ENCODE results near the gene DCTPP1.
"Not testable (repeated sequence)": the region's sequence is repeated elsewhere in the genome, so short reads cannot be mapped to it uniquely, and the experiment has no call there.

The DCTPP1 gene

DNA sequence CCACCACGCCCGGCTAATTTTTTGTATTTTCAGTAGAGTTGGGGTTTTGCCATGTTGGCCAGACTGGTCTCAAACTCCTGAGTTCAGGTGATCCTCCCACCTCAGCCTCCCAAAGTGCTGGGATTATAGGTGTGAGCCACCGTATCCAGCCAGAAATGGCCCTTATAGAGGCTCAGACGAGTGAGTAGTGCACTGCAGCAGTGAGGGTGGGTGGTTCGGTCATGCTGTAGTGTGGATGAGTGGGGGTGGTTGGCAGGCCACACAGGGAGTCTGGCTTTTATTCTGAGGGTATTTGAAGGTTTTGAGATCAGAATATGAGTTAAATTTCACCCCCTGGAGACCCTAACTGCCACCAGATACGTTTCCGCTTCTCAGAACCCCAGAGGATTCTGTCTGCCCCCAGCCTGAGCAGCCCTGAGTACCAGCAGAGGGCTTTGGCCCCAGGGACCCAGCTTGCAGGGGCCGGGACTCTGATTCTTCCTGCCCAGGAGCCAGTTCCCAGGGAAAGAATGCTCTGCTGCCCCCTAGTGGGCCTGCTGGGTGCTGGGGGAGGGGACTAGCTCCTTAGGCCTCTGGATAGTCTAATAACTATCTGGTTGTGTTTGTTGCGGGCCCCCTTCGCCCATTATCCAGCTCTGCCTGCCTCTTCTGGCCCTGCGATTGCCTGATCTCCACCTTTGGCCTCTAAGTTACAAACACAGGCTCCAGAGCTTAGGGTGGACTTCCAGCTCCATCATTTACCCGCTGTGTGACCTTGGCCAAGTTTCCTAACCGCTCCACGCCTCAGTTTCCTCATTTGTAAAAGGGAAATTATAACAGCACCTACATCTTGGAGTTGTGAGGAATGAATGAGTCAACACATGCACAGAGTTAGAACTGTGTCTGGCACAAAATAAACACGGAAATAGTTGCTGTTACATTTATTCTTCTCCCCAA is 20.4 kb downstream of the DCTPP1 start:
- peak; percentile 64 for DNase-seq

DNA sequence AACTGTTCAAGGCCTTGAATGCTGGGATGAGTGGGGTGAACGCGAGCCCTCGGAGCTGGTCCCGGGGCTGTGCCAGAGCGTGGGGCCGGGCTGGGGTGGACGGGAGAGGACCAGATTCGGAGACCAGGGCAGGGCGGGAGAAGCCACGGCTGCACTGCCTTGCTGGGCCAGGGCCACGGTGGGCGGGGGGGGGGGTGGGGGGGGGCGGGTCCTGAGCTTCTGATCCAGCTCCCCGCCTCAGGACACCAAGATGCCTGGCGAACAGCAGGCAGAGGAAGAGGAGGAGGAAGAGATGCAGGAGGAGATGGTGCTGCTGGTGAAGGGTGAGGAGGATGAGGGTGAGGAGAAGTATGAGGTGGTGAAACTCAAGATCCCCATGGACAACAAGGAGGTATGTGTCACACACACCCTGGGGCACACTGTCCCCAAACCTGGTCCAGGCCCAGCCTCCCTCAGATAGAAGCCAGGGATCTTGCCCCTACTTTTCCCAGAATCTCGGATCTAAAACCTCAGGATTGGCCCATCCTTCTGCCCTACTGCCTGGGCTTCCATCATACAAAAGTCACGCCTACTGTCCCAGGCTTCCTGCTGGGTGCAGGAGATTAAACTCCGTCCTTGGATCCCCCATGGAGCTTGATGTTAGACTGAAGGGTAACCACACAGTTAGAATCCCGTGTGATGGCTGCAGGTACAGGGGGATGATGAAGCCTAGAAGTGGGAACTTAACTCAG is 21.9 kb downstream of the DCTPP1 start:
- no peak for DNase-seq

GRCh38 chr16:30407102-30407803 is 22.6 kb downstream of the DCTPP1 start, which contains the start of gene ZNF771:
ZNF771 (plus strand) TSS chr16:30407606; CDS start chr16:30408054, 448 bp downstream.
- peak; percentile 65 for DNase-seq

- no peak for DNase-seq
Observed at GRCh38 chr16:30406795-30407101, 23.1 kb downstream of the DCTPP1 start.

- no peak for DNase-seq
Observed at GRCh38 chr16:30401768-30402425, 27.9 kb downstream of the DCTPP1 start.

DNA sequence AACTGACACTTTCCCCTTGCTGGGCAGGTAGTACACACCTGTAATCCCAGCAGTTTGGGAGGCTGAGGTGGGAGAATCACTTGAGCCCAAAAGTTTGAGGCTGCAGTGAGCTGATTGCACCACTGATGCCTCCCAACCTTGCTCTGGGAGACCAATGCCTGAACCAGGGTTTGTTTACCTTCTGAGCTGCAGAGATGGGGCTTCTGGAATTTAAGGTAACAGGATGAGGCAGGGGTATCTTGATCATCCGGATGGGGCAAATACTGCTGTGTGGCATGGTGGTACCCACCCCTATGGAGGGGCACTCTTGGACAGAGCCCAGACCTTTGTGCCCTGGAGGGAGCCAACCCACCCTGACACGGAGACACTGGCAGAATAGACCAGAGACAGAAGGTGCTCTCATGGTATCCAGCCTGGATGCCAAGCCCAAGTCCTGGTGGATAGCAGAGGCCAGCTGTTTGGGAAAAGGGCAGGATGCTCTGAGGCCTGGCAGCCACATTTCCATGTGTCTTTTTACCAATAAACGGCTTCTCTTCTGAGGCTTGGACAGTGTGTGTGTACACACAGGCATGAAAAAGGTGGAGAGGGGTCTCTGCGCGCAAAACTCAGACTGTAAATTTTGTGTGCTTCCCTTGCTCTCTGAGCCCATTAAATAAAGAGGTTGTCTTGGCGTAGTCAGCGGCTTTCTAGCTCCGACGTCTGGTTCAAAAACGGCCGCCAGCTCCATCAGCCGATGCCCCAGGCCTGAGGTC is 30.2 kb downstream of the DCTPP1 start:
- no peak for DNase-seq

GRCh38 chr16:30398661-30399434 is 31.0 kb downstream of the DCTPP1 start:
- DNase-seq: no peak

GRCh38 chr16:30397776-30398660 is 31.8 kb downstream of the DCTPP1 start:
- DNase-seq: no peak

GRCh38 chr16:30397056-30397455 is 32.8 kb downstream of the DCTPP1 start:
- DNase-seq: no peak

DNA sequence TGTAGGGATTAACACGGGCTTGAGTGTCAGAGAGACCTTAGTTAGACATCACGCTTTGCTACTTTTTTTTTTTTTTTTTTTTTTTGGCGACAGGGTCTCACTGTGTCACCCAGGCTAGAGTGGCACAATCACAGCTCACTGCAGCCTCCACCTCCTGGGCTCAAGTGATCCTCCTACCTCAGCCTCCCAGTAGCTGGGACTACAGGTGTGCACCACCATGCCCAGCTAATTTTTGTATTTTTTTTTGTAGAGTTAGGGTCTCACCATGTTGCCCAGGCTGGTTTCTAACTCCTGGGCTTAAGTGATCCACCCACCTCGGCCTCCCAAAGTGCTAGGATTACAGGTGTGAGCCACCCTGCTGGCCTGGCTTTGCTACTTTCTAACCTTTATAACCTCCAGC is 33.2 kb downstream of the DCTPP1 start:
- DNase-seq: not testable (repeated sequence)

GRCh38 chr16:30395992-30396585 is 33.7 kb downstream of the DCTPP1 start:
- DNase-seq: peak; percentile 27

DNA sequence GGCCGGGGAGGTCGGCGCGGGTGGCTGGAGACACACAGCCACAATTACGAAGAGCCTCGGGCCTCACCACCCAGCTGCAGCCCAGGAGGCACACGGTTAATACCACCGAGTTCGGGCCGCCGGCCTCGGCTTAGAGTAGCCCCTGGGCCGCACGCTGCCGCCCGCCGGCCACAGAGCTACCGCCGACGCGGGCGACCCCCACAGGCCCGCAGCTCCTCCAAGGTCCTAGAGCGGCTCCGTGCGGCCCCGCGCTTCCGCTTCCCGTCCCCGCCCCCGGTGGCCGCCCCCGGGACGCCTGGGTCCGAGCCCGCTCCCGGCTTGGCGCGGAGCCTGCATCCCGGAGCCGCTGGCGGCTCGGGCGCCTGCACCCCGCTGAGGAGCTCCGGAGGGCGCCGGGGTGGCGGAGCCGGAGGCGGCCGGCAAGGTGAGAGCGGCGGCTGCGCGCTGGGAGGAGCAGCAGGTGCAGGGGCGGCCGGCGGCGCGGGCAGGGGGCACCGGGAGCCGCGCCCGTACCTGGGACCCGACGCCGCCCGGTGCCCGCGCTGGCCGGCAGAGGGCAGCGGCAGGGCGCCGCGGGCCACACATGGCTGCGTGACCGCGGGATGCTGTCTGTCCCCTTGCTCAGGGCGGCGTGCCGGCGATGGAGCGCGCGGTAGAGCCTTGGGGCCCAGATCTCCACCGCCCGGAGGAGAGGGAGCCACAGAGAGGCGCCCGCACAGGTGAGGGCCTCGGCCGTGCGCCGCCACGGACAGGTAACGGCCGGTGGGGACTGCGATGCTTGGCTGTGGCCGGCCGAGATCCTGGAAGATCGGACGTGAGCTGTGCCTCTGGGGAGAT is 34.5 kb downstream of the DCTPP1 start, which contains the start of gene ZNF48:
Gene ZNF48 (plus strand): TSS at position 266 of the 837 bp plus-strand sequence. CDS start 375 bp downstream, at position 641.
- DNase-seq: peak; percentile 40

DNA sequence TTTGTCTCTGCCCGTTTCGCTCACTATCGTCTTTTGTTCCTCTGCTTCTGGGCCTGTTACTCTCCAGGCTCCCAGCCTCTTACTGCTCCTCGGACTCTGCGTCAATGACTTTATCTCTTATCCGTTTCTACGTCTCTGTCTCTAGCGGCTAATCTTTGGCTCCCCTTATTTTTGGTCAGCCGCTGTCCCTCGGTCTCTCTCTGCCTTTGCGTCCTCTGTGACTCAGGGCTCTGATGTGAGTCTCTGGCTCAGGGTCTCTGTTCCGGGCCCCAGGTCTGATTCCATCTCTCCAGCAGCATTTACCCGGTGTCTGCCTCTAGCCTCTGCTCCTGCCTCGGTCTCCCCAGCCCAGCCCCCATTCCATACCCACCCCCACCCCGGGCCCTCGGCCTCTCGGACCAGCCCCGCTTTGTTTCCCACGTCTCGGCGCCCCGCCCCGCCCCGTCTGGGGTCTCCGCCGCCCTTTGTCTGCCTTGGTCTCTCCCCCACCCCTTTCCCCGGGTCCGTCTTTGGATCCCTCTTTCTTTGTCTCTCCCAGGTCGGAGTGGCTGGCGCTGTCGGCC is 35.2 kb downstream of the DCTPP1 start:
- no peak for DNase-seq

DNA sequence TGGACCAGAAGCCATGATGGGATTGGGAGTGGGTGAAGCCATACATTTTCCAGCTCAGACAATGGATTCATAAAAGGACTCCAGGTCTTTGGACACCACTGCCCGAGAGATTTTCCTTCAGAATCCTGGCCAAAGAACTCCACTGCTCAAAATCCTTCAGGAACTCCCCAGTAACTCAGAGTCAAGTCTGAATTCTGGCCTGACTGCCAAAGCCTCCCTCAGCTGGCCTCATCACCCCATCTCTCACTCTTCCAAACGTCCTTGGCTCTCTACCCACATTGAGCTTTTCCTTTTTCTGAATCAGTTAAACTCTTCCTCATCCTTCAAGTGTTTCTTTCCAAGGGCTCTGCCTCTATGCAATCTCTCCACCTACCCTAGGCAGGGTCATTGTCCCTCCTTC is 46.3 kb downstream of the DCTPP1 start:
- no peak for DNase-seq

- DNase-seq: no peak
Observed at GRCh38 chr16:30382111-30382881, 47.5 kb downstream of the DCTPP1 start, which contains the start of gene SEPTIN1. SEPTIN1 (minus strand) TSS chr16:30382561; CDS start chr16:30382542, 19 bp downstream.

GRCh38 chr16:30381291-30382041 is 48.4 kb downstream of the DCTPP1 start:
- DNase-seq: no peak

- DNase-seq: no peak
Observed at GRCh38 chr16:30380803-30381208, 49.0 kb downstream of the DCTPP1 start.

Measured in NCI-H2029 treated with DMSO at 0.1 percent for 48 hours (cell line).